Adipose tissue (tissue), 3 donors: ENCODE measurements around the gene OLIG3. TPM values are rescaled to one million over a fixed set of nuclear protein-coding genes. Genes with fewer than 3 reads are reported as not detected.

Experiments used
- H3K27ac ChIP-seq: one replicate; pipeline ENCODE4 v1.5.1; 2013; ENCODE audit warnings: low read depth, low read length
- WGBS, 3 donors: extraction: QIAGEN DNeasy Blood & Tissue Kit; methylation state at CpG; one replicate each; pipeline ENCODE4 v1.1.7; 2013; 5-methylcytosine and 5-hydroxymethylcytosine counted together
- polyA plus RNA-seq, 3 donors: library from polyadenylated mRNA; stranded (reverse); fragments of 200-250 nt; gene quantifications; one replicate each; pipeline ENCODE4 v1.2.3, GENCODE V29; 2013
- donor health status: healthy with polysubstance abuse.
- donor health status: Bipolar disorder and iron deficiency.
- donor health status: healthy.

OLIG3 gene
- not detected for polyA plus RNA-seq

GRCh38 chr6:137494281-137494987, at the start of gene OLIG3:
Gene OLIG3 (minus strand): TSS chr6:137494394. CDS start chr6:137494170, 224 bp downstream.
- H3K27ac ChIP-seq = no peak within 1 kb of the TSS
- 9 to 11% (median 10%) methylated on average over 23 of the region's 23 CpGs for WGBS, 3 donors

DNA sequence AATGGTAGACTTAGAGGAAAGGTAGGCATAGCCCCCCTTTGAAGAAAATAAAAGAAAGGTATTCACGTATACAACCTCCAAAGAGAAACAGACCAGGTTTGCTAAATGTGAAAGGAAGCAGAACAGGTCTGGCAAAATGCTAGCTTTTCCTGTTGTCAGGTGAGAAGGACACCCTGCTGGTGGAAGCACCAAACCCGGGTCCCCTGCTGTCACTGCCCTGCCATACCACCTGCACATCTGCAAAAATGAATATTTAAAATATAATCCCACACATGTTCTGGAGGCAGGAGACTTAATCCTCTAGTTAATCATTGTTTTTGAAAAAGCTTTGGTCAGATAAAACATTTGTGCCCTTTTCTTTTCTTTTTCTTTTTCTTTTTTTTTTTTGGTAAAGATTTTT, 48.9 kb upstream of the OLIG3 start:
- 38 to 48% (median 40%) methylated on average over 2 of the region's 2 CpGs for WGBS, 3 donors

DNA sequence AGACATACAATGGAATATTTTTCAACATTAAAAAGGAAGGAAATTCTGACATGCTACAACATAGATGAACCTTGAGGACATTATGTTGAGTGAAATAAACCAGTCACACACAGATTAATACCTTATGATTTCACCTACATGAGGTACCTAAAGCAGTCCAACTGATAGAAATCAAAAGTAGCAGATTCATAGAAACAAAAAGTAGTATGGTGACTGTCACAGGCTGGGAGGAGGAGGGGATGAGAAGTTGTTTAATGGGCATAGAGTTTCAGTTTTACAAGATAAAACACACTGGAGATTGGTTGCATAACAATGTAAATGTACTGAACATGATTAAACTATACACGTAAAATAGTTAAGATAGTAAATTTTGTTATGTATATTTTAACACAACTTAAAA, 48.5 kb upstream of the OLIG3 start:
- 33 to 66% (median 53%) methylated on average over 1 of the region's 1 CpG for WGBS, 3 donors
- H3K27ac ChIP-seq = no peak overlapping the region

More for the DNA sequence above, 48.9 kb upstream of the OLIG3 start:
- H3K27ac ChIP-seq = no peak overlapping the region

- no peak overlapping the region for H3K27ac ChIP-seq
- 84 to 95% (median 86%) methylated on average over 4 of the region's 4 CpGs for WGBS, 3 donors
Measured at GRCh38 chr6:137541534-137542063, 47.4 kb upstream of the OLIG3 start.

DNA sequence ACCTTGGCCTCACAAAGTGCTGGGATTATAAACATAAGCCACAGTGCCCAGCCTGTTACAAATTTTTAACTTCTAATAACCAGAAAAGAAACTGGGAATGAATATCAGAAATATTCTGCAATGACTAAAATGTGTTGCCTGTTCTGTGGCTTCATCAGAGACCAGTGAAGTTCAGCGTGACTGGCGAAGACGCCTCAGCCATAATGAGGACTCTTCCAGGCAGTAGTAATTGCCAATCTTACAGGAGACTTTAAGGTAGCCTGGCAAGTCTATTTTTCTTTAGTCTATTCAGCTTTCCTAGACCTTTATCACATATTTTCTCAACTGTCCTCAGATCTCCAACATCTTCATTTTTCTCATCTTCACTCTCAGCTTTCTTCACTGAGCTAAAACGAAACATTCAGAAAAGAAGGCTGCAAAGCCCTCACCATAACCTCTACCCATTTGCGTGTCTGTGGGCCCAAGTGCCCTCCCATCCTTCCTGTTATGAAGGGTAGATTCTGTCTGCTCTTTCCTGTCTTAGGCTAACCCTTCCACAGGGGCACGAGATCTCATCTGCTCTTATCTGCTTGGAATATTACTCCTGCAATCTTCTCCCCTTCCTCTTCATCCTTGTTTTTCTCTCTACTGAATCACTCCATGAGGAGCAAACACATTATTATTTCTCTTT, 42.0 kb upstream of the OLIG3 start:
- H3K27ac ChIP-seq = no peak overlapping the region
- 78 to 83% (median 81%) methylated on average over 6 of the region's 6 CpGs for WGBS, 3 donors

GRCh38 chr6:137531376-137532092, 37.3 kb upstream of the OLIG3 start:
- no peak overlapping the region for H3K27ac ChIP-seq
- 66 to 89% (median 79%) methylated on average over 7 of the region's 7 CpGs for WGBS, 3 donors

- WGBS, 3 donors = 57 to 69% (median 66%) methylated on average over 1 of the region's 1 CpG
- no peak overlapping the region for H3K27ac ChIP-seq
Measured at GRCh38 chr6:137530404-137530803, 36.2 kb upstream of the OLIG3 start.

GRCh38 chr6:137522831-137523230, 28.6 kb upstream of the OLIG3 start:
- WGBS, 3 donors = 24 to 56% (median 56%) methylated on average over 7 of the region's 7 CpGs
- H3K27ac ChIP-seq = no peak overlapping the region

DNA sequence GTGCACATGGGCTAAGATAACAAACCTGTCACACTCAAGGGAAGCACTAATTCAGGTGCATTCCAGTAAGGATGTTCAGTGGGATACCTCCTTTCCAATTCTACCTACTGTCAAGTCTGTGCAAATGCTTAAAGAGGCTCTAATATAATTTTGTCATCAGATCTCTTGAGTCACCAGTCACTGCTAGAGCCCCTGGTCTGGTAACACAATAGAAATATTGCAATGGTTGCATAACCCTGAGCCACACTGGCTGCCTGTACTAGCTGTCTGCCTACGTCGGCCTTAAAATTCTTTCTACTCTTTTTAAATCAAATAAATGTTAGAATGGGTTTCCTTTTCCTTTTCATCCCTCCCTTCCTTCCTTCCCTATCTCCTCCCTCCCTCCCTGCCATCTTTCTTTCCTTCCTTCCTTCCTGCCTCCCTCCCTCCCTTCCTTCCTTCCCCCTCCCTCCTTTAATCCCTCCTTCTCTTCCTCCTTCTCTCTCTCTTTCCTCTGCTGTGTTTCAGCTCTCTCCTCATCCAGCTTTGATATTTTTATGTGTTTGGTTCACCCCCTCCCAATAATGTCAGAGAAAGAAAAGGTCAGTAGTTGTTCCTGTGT, 28.1 kb upstream of the OLIG3 start:
- WGBS, 3 donors = 47 to 67% (median 53%) methylated on average over 2 of the region's 2 CpGs
- no peak overlapping the region for H3K27ac ChIP-seq

- 79 to 87% (median 84%) methylated on average over 4 of the region's 4 CpGs for WGBS, 3 donors
Measured at GRCh38 chr6:137520520-137520919, 26.3 kb upstream of the OLIG3 start.

GRCh38 chr6:137519629-137520176, 25.5 kb upstream of the OLIG3 start:
- H3K27ac ChIP-seq = no peak overlapping the region
- 41 to 47% (median 47%) methylated on average over 9 of the region's 9 CpGs for WGBS, 3 donors

More at GRCh38 chr6:137520520-137520919, 26.3 kb upstream of the OLIG3 start:
- H3K27ac ChIP-seq = no peak overlapping the region

GRCh38 chr6:137518386-137518983, 24.3 kb upstream of the OLIG3 start:
- no peak overlapping the region for H3K27ac ChIP-seq
- WGBS, 3 donors = 31 to 36% (median 32%) methylated on average over 7 of the region's 7 CpGs

DNA sequence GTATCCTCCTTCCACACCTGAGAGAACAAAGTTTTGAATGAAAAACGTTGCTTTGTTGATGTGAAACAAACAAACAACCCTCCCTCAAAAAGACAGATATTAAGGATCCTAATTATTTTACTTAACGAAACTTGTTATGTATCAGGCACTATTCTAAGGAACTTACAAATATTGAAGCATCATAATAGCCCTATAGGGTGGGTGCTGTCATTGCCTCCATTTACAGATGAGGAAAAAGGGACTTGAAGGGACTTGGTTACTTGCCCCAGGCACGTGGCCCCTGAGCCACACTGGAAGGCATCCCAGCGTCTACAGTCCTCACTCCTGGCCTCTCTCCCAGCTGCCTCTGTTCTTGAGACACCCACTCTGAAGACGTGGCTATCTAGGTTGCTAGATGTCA, 20.2 kb upstream of the OLIG3 start:
- no peak overlapping the region for H3K27ac ChIP-seq
- 24 to 41% (median 40%) methylated on average over 5 of the region's 5 CpGs for WGBS, 3 donors

- WGBS, 3 donors = 22% methylated on average over 14 of the region's 14 CpGs
- no peak overlapping the region for H3K27ac ChIP-seq
Measured at GRCh38 chr6:137512757-137513605, 18.8 kb upstream of the OLIG3 start.

GRCh38 chr6:137510923-137511322, 16.7 kb upstream of the OLIG3 start:
- 76 to 98% (median 91%) methylated on average over 2 of the region's 2 CpGs for WGBS, 3 donors
- H3K27ac ChIP-seq = no peak overlapping the region

- no peak overlapping the region for H3K27ac ChIP-seq
- 18 to 22% (median 18%) methylated on average over 11 of the region's 11 CpGs for WGBS, 3 donors
Measured at GRCh38 chr6:137498481-137499190, 4.4 kb upstream of the OLIG3 start.
